Fibroblast of skin of left quadriceps (primary cell): ENCODE data around the gene DCDC2.
"Not testable (repeated sequence)": the region's sequence is repeated elsewhere in the genome, so short reads cannot be mapped to it uniquely, and the experiment has no call there.

Experiments
- DNase-seq, 2 experiments: peaks; one replicate each; pipeline ENCODE4 v3.0.0-alpha.2; 2013; ENCODE audit warnings: low read depth in 2 of 2

The DCDC2 gene

GRCh38 chr6:24357336-24358218 lies at the start of gene DCDC2:
TSS of gene DCDC2 (minus strand) at chr6:24358059. CDS start at chr6:24357750, 309 bp downstream.
- DNase-seq, result no peak

- DNase-seq, result no peak
Measured at GRCh38 chr6:24405262-24405661, 47.4 kb upstream of the DCDC2 start.

- no peak for DNase-seq
Measured at GRCh38 chr6:24403501-24403824, 45.6 kb upstream of the DCDC2 start.

- peak; percentile 25 to 40 for DNase-seq
Measured at GRCh38 chr6:24402697-24403500, 45.0 kb upstream of the DCDC2 start, which contains the start of gene MRS2. TSS of gene MRS2 (plus strand) at chr6:24402936. CDS start at chr6:24403047, 111 bp downstream.

GRCh38 chr6:24401458-24401857 lies 43.6 kb upstream of the DCDC2 start:
- no peak for DNase-seq

DNA sequence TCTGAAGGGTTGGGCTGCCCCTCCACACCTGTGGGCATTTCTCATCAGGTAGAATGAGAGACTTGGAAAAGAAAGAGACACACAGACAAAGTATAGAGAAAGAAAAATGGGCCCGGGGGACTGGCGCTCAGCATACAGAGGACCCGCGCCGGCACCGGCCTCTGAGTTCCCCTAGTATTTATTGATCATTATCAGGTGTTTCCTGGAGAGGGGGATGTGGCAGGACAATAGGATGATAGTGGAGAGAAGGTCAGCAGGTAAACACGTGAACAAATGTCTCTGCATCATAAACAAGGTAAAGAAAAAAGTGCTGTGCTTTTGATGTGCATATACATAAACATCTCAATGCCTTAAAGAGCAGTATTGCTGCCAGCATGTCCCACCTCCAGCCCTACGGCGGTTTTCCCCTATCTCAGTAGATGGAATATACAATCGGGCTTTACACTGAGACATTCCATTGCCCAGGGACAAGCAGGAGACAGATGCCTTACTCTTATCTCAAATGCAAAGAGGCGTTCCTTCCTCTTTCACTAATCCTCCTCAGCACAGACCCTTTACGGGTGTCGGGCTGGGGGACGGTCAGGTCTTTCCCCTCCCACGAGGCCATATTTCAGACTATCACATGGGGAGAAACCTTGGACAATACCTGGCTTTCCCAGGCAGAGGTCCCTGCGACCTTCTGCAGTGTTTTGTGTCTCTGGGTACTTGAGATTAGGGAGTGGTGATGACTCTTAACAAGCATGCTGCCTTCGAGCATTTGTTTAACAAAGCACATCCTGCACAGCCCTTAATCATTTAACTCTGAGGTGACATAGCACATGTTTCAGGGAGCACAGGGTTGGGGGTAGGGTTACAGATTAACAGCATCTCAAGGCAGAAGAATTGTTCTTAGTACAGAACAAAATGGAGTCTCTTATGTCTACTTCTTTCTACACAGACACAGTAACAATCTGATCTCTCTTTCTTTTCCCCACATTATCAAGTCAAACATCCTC lies 42.5 kb upstream of the DCDC2 start:
- DNase-seq, result not testable (repeated sequence)

- DNase-seq, result no peak
Measured at GRCh38 chr6:24397631-24398030, 39.8 kb upstream of the DCDC2 start.

DNA sequence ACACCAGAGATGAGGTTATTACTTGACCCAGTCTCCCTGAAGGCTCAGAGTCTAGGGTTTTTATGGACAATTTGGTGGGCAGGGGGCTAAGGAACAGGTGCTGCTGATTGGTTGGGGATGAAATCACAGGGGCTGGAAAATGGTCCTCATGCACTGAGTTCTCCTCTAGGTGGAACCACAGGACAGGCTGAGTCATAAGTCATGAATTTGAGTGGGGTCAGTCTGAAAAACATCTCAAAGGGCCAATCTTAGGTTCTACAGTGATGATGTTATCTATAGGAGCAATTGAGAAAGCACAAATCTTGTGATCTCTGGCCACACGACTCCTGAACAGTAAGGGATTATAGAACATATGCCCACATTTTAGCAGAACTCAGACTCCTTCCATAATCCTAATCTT lies 39.0 kb upstream of the DCDC2 start:
- no peak for DNase-seq

- peak; percentile 9 to 16 for DNase-seq
Measured at GRCh38 chr6:24394780-24395437, 37.0 kb upstream of the DCDC2 start.

- DNase-seq, result no peak
Measured at GRCh38 chr6:24394061-24394779, 36.4 kb upstream of the DCDC2 start.

DNA sequence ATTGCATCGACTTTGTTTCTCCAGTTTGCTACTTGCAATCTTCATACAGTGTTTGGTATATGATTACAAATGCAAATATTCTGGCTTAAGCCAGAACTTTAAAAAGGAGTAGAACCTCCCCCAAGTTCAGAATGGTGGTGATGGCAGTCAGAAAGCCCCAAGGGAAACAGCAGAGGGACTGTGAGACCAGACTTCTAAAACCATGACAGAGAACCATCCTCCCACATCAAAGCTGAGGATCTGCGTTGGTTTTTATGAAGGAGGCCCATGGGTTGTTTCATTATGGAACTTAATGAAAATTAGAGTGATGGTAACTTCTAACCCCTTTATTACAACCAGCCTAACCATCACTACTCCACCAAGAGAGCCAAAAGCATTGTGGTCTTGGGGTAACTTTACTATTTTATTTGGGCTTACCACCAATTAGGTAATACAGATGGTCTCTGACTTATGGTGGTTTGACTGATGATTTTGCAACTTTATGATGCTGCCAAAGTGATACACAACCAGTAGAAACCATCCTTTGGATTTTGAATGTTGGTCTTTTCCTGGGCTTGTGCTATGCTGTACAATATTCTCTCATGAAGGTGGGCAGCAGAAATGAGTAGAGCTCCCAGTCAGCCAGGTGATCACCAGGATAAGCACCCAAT lies 34.0 kb upstream of the DCDC2 start:
- DNase-seq, result no peak

DNA sequence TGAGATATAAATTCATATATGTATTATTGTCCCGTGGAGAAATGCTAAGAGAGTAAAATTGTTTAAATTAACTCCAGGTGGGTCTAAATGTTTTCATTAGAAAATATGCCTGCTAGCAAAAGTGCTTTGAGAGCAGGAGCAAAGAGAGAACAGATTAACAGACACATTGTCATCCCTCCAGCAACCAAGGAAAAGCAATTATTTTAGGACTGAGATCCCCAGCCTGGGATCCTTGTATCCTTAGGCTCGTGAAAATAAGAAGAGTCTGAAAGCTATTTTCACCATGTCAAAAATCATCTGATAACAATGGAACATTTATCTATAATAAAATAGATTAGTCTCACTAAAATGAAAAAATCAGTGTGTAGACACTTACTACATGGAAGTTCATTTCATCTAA lies 33.3 kb upstream of the DCDC2 start:
- DNase-seq, result no peak

DNA sequence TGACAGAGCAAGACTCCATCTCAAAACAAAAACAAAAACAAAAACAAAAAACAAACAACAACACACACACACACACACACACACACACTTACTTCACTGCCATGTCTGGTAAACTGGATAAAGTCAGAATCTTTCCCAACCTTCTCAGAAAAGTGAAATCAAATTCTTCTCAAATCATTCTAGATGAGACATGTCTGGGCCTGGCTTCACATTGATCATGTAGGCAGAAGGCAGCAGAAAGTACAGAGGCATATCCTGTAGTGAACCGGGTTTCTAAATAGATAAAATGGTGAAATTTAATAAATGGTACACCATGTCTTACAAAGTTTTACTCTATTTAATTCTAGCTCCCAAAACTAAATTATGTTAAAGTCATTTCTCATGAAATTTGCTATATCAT lies 30.0 kb upstream of the DCDC2 start:
- DNase-seq, result no peak

- no peak for DNase-seq
Measured at GRCh38 chr6:24385536-24386269, 27.8 kb upstream of the DCDC2 start.

- DNase-seq, result not testable (repeated sequence)
Measured at GRCh38 chr6:24384369-24385130, 26.7 kb upstream of the DCDC2 start.

GRCh38 chr6:24382891-24383494 lies 25.1 kb upstream of the DCDC2 start:
- DNase-seq, result not testable (repeated sequence)

- DNase-seq, result no peak
Measured at GRCh38 chr6:24382220-24382540, 24.3 kb upstream of the DCDC2 start.
